Left renal cortex interstitium (tissue), 4 donors: Measurements from ENCODE around the gene HID1. TPM values are rescaled to one million over a fixed set of nuclear protein-coding genes. Genes with fewer than 3 reads are reported as not detected.

ENCODE experiments used
- DNase-seq, 4 donors: peaks; one replicate each; pipeline ENCODE4 v3.0.0-alpha.2; 2013; ENCODE audit warnings: low read depth in 4 of 4, low spot score in 2 of 4, missing footprints in 1 of 4
- polyA plus RNA-seq, 4 donors: library from polyadenylated mRNA; unstranded; fragments of 120-200 nt; gene quantifications; one replicate each; pipeline ENCODE4 v1.2.1, GENCODE V29; 2013; ENCODE audit not compliant: insufficient read length in 4 of 4

The HID1 gene
- polyA plus RNA-seq, 4 donors = 11.6 to 19.1 (median 13.5) TPM

DNA sequence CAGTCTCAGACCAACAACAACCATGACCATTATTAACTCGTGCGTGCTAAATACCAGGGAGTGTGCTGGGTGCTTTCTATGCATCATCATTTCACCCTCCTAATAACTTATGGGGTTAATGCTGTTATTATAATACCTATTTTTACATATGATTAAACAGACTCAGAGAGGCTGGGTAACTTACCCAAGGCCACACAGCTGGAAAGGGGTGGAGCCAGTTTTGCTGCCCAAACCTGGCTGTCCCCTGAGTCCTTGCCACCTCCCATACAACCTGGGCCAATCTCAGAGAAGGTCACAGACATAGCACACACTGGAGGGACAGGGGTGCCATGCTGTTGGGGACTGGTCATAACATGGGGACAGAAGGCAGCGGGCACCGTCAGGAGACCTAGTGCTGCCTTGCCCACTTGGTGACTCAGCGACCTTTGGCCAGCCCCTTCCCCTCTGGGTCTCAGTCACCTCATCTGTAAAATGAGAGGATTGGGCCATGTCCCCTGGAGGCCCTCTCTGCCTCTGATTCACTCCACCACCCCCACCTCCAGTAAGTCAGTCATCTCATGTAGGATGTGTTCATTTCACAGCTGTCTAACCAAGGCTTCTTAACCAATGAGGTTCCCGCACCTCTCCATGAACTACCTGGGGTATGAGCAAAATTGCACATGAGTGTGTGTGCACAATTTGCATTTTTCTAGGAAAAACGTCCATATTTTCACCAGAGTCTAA, 67.7 kb downstream of the HID1 start:
- DNase-seq = no peak

DNA sequence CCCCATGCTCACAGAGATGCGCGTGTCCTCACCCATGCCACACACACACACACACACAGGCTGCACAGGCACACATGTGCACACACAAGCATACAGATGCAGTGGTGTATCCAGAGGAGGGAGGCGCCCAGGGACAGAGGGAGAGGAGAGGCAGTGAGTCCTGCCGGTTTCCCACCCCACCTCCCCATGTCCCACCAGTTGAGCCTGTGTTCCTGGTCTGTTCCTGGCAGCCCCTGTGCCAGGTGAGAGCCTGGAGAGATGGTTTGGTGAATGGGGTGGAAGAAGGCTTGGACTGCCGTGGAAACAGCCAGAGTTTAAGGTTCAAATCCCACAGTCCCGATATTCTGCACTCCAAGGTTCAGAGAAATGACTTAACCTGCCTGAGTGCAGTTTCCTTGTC, 68.9 kb downstream of the HID1 start:
- no peak for DNase-seq

DNA sequence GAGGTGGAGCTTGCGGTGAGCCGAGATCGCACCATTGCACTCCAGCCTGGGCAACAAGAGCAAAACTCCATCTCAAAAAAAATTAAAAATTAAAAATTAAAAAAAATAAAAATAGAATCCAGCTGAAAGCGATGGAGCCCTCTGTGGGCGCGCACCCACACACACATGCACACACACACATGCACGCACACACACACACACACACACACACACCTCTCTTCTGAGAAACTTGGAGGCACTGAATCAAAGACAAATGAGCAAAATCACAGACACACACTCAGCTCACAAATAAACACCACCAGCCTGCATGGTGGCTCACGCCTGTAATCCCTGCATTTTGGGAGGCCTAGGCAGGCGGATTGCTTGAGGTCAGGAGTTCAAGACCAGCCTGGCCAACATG, 69.5 kb downstream of the HID1 start:
- DNase-seq = no peak

DNA sequence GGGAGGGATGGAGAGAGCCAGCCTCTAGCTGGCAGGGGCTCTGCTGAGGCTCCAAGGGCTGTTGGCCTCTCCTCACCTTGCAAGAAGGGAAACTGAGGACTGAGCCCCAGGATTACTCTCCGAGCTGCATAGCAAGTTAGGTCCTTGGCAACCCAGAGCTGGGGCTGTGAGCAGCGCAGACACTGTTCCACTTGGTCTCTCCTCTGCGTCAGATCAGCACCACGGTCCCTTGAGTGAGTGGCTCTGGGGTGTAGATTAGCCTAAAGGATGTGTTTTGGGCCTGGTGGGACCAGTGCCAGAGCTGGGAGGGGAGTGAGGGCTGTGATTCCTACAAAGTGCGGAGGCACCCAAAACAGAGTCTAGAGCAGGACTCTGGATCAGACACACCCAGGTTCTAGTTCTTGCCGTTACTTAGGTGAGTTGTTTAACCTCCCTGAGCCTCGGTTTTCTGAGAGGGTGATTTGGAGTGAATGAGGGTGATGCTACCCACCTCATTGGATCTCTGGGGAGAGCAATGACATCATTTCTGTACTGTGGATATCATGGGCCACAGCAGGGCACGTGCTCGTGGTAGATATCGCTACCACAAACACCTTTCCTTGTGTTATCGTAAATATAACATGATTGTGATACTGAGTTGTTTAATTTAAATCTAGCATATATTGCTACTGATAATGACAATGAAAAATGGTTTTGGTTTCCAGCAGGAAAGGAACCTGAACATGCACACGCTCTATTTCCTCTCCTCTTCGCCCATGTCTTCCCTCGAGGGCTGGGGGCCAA, 71.0 kb downstream of the HID1 start:
- no peak for DNase-seq

Other genes with a start within 250 kb of the HID1 start
- gene RAB37, start 235.5 kb downstream of the HID1 start, polyA plus RNA-seq = 1 to 10 TPM; 4.8 to 5.6 (median 4.9) TPM
- gene NHERF1, start 224.1 kb downstream of the HID1 start, polyA plus RNA-seq = 100 to 1,000 TPM; 153 to 188 (median 177) TPM
- gene NAT9, start 196.4 kb downstream of the HID1 start, polyA plus RNA-seq = 10 to 100 TPM; 38.9 to 55.6 (median 47.7) TPM
- under 1 TPM; 0.17 to 0.35 (median 0.21) TPM for gene GRIN2C, start 112.9 kb downstream of the HID1 start, polyA plus RNA-seq
- 10 to 100 TPM in 1 of 4 donors, 1 to 10 TPM in 3; 4.1 to 11.6 (median 9.2) TPM for gene FDXR, start 99.8 kb downstream of the HID1 start, polyA plus RNA-seq
- gene FADS6, start 79.1 kb downstream of the HID1 start, polyA plus RNA-seq = under 1 TPM; 0.38 to 0.52 (median 0.47) TPM
- gene USH1G, start 49.5 kb downstream of the HID1 start, polyA plus RNA-seq = under 1 TPM; 0.44 to 0.90 (median 0.75) TPM
- not detected for gene OTOP2, start 48.5 kb downstream of the HID1 start, polyA plus RNA-seq
- gene OTOP3, start 36.9 kb downstream of the HID1 start, polyA plus RNA-seq = not detected
- gene CDR2L, start 14.9 kb upstream of the HID1 start, polyA plus RNA-seq = 10 to 100 TPM in 2 of 4 donors, 1 to 10 TPM in 2; 8.2 to 12.0 (median 10.0) TPM
- 10 to 100 TPM; 26.8 to 29.3 (median 27.7) TPM for gene MRPL58, start 39.9 kb upstream of the HID1 start, polyA plus RNA-seq
- gene ATP5PD, start 74.2 kb upstream of the HID1 start, polyA plus RNA-seq = 100 to 1,000 TPM; 281 to 356 (median 320) TPM
- 10 to 100 TPM; 29.7 to 34.6 (median 33.9) TPM for gene KCTD2, start 74.5 kb upstream of the HID1 start, polyA plus RNA-seq
- gene SLC16A5, start 115.2 kb upstream of the HID1 start, polyA plus RNA-seq = 10 to 100 TPM; 23.6 to 45.3 (median 33.4) TPM
- 10 to 100 TPM; 16.6 to 21.5 (median 17.4) TPM for gene ARMC7, start 137.2 kb upstream of the HID1 start, polyA plus RNA-seq
- gene NT5C, start 159.0 kb upstream of the HID1 start, polyA plus RNA-seq = 10 to 100 TPM; 44.7 to 71.4 (median 61.9) TPM
- 100 to 1,000 TPM in 2 of 4 donors, 10 to 100 TPM in 2; 85.8 to 108 (median 93.7) TPM for gene JPT1, start 181.8 kb upstream of the HID1 start, polyA plus RNA-seq
- gene SUMO2, start 210.2 kb upstream of the HID1 start, polyA plus RNA-seq = 100 to 1,000 TPM; 626 to 750 (median 696) TPM
- gene NUP85, start 232.9 kb upstream of the HID1 start, polyA plus RNA-seq = 10 to 100 TPM; 58.8 to 78.9 (median 66.6) TPM